A204.1 (cell line): ENCODE data around the gene HBG2.
A peak's percentile ranks its signal among the peaks of the same experiment; 100 is the strongest.

Experiments
- FAIRE-seq: peaks from 2 replicates; lab custom pipeline; 2012; peaks lifted over from hg19 to GRCh38; lab: Jason Lieb, UNC

HBG2 gene

GRCh38 chr11:5229356-5229755, 25.2 kb downstream of the HBG2 start:
- no peak for FAIRE-seq

- FAIRE-seq = no peak
Measured at GRCh38 chr11:5228124-5228523, 26.5 kb downstream of the HBG2 start.

GRCh38 chr11:5227681-5228080, 26.9 kb downstream of the HBG2 start:
- FAIRE-seq = no peak

- no peak for FAIRE-seq
Measured at GRCh38 chr11:5226732-5227310, 27.8 kb downstream of the HBG2 start, which contains the start of gene HBB. Gene HBB (minus strand): TSS chr11:5227071. CDS start chr11:5227021, 50 bp downstream.

- FAIRE-seq = no peak
Measured at GRCh38 chr11:5225480-5225871, 29.1 kb downstream of the HBG2 start.

- FAIRE-seq = no peak
Measured at GRCh38 chr11:5224538-5225479, 29.8 kb downstream of the HBG2 start.

- no peak for FAIRE-seq
Measured at GRCh38 chr11:5223686-5224085, 30.9 kb downstream of the HBG2 start.

GRCh38 chr11:5223146-5223545, 31.4 kb downstream of the HBG2 start:
- FAIRE-seq = no peak

GRCh38 chr11:5210376-5210885, 44.1 kb downstream of the HBG2 start:
- no peak for FAIRE-seq

- FAIRE-seq = peak; percentile 44
Measured at GRCh38 chr11:5204787-5205186, 49.8 kb downstream of the HBG2 start.

GRCh38 chr11:5203366-5203765, 51.2 kb downstream of the HBG2 start:
- no peak for FAIRE-seq
